Natural killer cell (primary cell): ENCODE data around the gene RAD51B. TPM values are rescaled to one million over a fixed set of nuclear protein-coding genes. Genes with fewer than 3 reads are reported as not detected.
A peak's percentile ranks its signal among the peaks of the same experiment; 100 is the strongest.

ENCODE experiments used
- ATAC-seq, 3 donors: fragments of 150-1000 bp in 2 of 3; fragments of 200-7000 bp in 1 of 3; cut with Tn5 transposase; 1 replicate in 1 of 3; 2 replicates in 2 of 3; pipeline ENCODE4 v1.10.0; 2021; ENCODE audit warnings: mild to moderate bottlenecking in 2 of 3, moderate library complexity in 2 of 3
- DNase-seq, 2 donors: peaks; one replicate each; pipeline versions ENCODE4 v3.0.0 to v3.0.0-alpha.2; 2013 to 2021; ENCODE audit warnings: mixed read lengths in 1 of 2
- H3K27ac ChIP-seq: one replicate; pipeline ENCODE4 v1.5.1; 2013; ENCODE audit warnings: mild to moderate bottlenecking, low read length
- H3K27me3 ChIP-seq: one replicate; pipeline ENCODE4 v1.6.1; 2013; ENCODE audit warnings: low read length; ENCODE audit not compliant: control insufficient read depth, insufficient read depth
- H3K36me3 ChIP-seq: one replicate; pipeline ENCODE4 v1.6.1; 2013; ENCODE audit warnings: low read length; ENCODE audit not compliant: control insufficient read depth, insufficient read depth
- H3K4me1 ChIP-seq: one replicate; pipeline ENCODE4 v1.6.1; 2013; ENCODE audit warnings: low read length; ENCODE audit not compliant: control insufficient read depth, insufficient read depth
- H3K4me3 ChIP-seq: one replicate; pipeline ENCODE4 v1.5.1; 2013; ENCODE audit warnings: low read length
- H3K9me3 ChIP-seq: one replicate; pipeline ENCODE4 v1.6.1; 2013; ENCODE audit warnings: low read length; ENCODE audit not compliant: control insufficient read depth, insufficient read depth
- H3K27ac Mint-ChIP-seq, 2 donors: one replicate each; pipeline ENCODE4 v1.8.0; 2022; ENCODE audit warnings: mild to moderate bottlenecking in 2 of 2, mixed read lengths in 2 of 2, moderate library complexity in 1 of 2
- H3K27me3 Mint-ChIP-seq, 2 donors: one replicate each; pipeline ENCODE4 v1.8.0; 2022; ENCODE audit warnings: low read depth in 2 of 2, mixed read lengths in 2 of 2
- H3K36me3 Mint-ChIP-seq: one replicate; pipeline ENCODE4 v1.8.0; 2022; ENCODE audit warnings: mixed read lengths
- H3K4me1 Mint-ChIP-seq, 2 donors: one replicate each; pipeline ENCODE4 v1.8.0; 2022; ENCODE audit warnings: mixed read lengths in 2 of 2
- H3K4me3 Mint-ChIP-seq: one replicate; pipeline ENCODE4 v1.8.0; 2022; ENCODE audit warnings: mild to moderate bottlenecking, moderate library complexity, mixed read lengths
- H3K9me3 Mint-ChIP-seq, 2 donors: one replicate each; pipeline ENCODE4 v1.8.0; 2022; ENCODE audit warnings: mixed read lengths in 2 of 2
- WGBS: methylation state at CpG from one replicate; pipeline ENCODE4 v1.1.7; 2013; ENCODE audit warnings: missing lambda C conversion rate; ENCODE audit not compliant: insufficient coverage; 5-methylcytosine and 5-hydroxymethylcytosine counted together
- intact Hi-C: fragments of 100-400 bp; cut with micrococcal nuclease; formaldehyde crosslinking; loops from one replicate; pipeline ENCODE4 v1.14.2; 2022
- total RNA-seq, 4 donors: library from RNA; stranded (reverse); fragments of 120-200 nt in 1 of 4; gene quantifications; one replicate each; pipeline versions ENCODE4 v1.2.3 to v1.2.4, GENCODE V29; 2013 to 2022
- TF ChIP-seq, protein P1 (sequence below): fragments of 200-600 bp; IDR thresholded peaks from one replicate; pipeline ENCODE4 v1.8.0; 2022; ENCODE audit warnings: antibody characterized with exemption

RAD51B gene
- total RNA-seq, 3 donors from 2014 or later (not counting 1 experiment from before 2014, with no cell fraction given), result 28.1 to 37.6 (median 28.6) TPM

DNA sequence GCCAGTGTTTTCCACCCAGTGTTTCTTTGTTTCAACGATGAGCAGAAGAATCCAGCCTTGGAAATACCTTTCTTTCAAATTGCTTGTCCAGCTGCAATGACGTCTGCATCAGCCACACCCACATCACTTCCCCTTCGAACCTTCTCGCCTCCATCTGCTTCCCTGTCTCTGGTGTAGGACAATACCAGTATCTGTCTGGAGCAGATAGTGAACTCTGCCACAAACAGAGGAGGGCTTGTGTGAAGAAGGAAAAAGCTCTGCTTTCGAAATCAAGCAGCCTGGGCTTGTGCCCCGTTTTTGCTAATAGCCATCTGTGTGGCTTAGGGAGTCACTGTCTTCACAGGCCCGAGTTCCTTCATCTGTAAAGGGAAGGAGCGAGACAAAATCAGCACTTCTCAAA is 557.9 kb downstream of the RAD51B start:
- Histone ChIP-seq H3K4me1 (peaks cover 11% of the 10 kb centered on the region), H3K36me3 (no peaks in the 10 kb centered on the region), H3K27ac (peak overlapping the region; percentile 52), H3K9me3 (no peaks in the 10 kb centered on the region), H3K4me3 (no peak overlapping the region), H3K27me3 (no peaks in the 10 kb centered on the region)
- H3K4me3 Mint-ChIP-seq, result peak overlapping the region; percentile 50
- no peaks in the 10 kb centered on the region for H3K9me3 Mint-ChIP-seq
- WGBS, result 29% methylated on average over 8 of the region's 8 CpGs
- no peaks in the 10 kb centered on the region for H3K27me3 Mint-ChIP-seq
- H3K36me3 Mint-ChIP-seq, result no peaks in the 10 kb centered on the region
- peak in 1 of 2 donors; percentile 37 for DNase-seq
- TF ChIP-seq, protein P1, sequence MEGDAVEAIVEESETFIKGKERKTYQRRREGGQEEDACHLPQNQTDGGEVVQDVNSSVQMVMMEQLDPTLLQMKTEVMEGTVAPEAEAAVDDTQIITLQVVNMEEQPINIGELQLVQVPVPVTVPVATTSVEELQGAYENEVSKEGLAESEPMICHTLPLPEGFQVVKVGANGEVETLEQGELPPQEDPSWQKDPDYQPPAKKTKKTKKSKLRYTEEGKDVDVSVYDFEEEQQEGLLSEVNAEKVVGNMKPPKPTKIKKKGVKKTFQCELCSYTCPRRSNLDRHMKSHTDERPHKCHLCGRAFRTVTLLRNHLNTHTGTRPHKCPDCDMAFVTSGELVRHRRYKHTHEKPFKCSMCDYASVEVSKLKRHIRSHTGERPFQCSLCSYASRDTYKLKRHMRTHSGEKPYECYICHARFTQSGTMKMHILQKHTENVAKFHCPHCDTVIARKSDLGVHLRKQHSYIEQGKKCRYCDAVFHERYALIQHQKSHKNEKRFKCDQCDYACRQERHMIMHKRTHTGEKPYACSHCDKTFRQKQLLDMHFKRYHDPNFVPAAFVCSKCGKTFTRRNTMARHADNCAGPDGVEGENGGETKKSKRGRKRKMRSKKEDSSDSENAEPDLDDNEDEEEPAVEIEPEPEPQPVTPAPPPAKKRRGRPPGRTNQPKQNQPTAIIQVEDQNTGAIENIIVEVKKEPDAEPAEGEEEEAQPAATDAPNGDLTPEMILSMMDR, result no peak
- H3K27ac Mint-ChIP-seq, result peak overlapping the region; percentile 65 to 70
- ATAC-seq, result peak in 2 of 3 donors; percentile 32 to 35
- intact Hi-C loops, result loop anchor here (5.0 kb wide), 1 partner anchor 90 kb away; no protein-coding TSS in a partner anchor
- peaks cover 44 to 46% of the 10 kb centered on the region in 2 donors for H3K4me1 Mint-ChIP-seq

DNA sequence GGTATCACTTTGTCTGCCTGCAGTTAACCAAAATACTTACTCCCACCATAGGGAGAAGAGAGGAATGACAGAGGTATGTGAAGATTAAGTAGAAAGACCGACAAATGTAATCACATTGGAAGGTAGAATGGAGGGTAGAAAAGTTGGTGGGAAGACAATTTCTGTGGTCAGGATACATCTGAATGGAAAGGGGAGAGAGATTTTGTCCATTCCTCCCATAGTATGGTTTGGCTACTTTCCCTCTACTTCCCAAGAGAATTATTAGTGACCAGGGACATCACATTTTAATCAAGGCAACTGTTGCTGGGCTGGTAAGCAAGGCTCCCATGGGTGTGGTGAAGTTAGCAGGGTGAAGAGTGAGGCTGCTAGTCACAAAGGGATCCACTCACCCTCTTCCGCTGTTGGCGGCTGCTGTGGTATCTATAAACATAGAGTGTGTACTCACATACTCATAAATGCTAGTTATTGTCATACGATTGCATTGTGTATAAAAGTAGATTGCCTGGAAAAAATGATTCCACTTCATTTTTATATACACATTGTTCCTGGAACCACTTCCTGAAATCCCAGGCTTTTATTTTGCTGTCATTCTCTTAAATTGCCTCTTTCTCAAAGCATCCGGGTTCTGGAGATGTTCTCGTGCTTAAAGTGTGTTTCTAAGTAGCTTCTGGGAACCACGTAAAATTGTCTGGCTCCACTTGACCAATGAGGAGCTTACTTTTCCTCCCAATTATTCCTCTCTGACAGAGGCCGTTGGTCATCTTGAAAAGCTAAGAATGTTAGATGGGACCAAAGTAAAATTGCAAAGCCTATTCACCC is 560.1 kb downstream of the RAD51B start:
- Histone ChIP-seq H3K4me3 (no peak overlapping the region), H3K27ac (peak overlapping the region; percentile 74)

DNA sequence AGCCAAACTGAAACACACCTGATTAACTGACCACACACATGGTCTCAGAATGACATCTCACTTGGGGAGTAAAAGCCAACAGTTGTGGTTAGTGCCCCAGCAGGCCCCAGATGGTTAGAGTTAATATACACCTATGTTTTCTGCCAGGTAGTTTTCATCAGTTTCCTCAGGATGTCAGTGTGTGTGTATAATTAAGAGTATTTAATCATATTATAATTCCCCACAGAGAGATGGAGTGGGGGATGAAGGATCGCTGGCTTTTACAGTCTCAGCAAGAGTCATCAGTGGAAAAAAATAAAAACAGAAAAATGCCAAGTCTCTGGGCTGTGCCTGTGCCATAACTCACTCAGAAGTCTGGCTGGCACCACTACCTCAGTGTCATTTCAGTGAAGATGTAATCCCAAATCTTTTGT is 560.8 kb downstream of the RAD51B start:
- H3K27me3 Mint-ChIP-seq, result no peaks in the 10 kb centered on the region
- DNase-seq (no peak), ATAC-seq (no peak)
- no peaks in the 10 kb centered on the region for H3K9me3 Mint-ChIP-seq
- no peaks in the 10 kb centered on the region for H3K27me3 ChIP-seq
- H3K27ac ChIP-seq, result peak overlapping the region; percentile 54
- no peak overlapping the region for H3K4me3 ChIP-seq
- no peak overlapping the region for H3K4me3 Mint-ChIP-seq
- H3K27ac Mint-ChIP-seq, result peak overlapping the region; percentile 65 to 70
- H3K36me3 Mint-ChIP-seq, result no peaks in the 10 kb centered on the region
- 89% methylated on average over 1 of the region's 1 CpG for WGBS
- intact Hi-C loops, result no loop called here
- no peaks in the 10 kb centered on the region for H3K36me3 ChIP-seq
- TF ChIP-seq, protein P1, result no peak
- no peaks in the 10 kb centered on the region for H3K9me3 ChIP-seq
- H3K4me1 Mint-ChIP-seq, result peaks cover 47% of the 10 kb centered on the region in 2 donors
- H3K4me1 ChIP-seq, result peaks cover 24% of the 10 kb centered on the region

More for the DNA sequence above, 560.1 kb downstream of the RAD51B start:
- Mint-ChIP-seq H3K36me3 (no peaks in the 10 kb centered on the region), H3K27me3 (no peaks in the 10 kb centered on the region), H3K4me1 (peaks cover 47 to 50% of the 10 kb centered on the region in 2 donors), H3K4me3 (peak overlapping the region; percentile 2), H3K9me3 (no peaks in the 10 kb centered on the region), H3K27ac (peak overlapping the region; percentile 65 to 70)
- no peaks in the 10 kb centered on the region for H3K36me3 ChIP-seq
- H3K9me3 ChIP-seq, result no peaks in the 10 kb centered on the region
- intact Hi-C loops, result loop anchor here (5.0 kb wide), 1 partner anchor 92 kb away; no protein-coding TSS in a partner anchor
- peaks cover 19% of the 10 kb centered on the region for H3K4me1 ChIP-seq
- DNase-seq (peak; percentile 30 to 64), ATAC-seq (peak; percentile 62 to 88 (median 84))
- H3K27me3 ChIP-seq, result no peaks in the 10 kb centered on the region
- TF ChIP-seq, protein P1, result no peak
- WGBS, result 83% methylated on average over 7 of the region's 8 CpGs
